ENCODE measurements around the gene MARCKS. TPM values are rescaled to one million over a fixed set of nuclear protein-coding genes. Genes with fewer than 3 reads are reported as not detected.

The MARCKS gene
- total RNA-seq, 1 donor from 2014 or later, result 163 TPM

GRCh38 chr6:113870917-113871316 is 13.8 kb downstream of the MARCKS start:
- no peak overlapping the region for H3K4me2 ChIP-seq
- no peaks in the 10 kb centered on the region for H3K4me1 Mint-ChIP-seq
- DNase-seq (ENCODE audit: low spot score), result no peak
- no peaks in the 10 kb centered on the region for H3K4me1 ChIP-seq
- peaks cover 3% of the 10 kb centered on the region for H3F3A ChIP-seq (ENCODE audit: low read depth)
- no peak overlapping the region for H2AFZ ChIP-seq (replicated peaks)
- no peaks in the 10 kb centered on the region for H4K20me1 ChIP-seq (ENCODE audit: low read depth)
- peaks cover 7% of the 10 kb centered on the region for H3K9me3 Mint-ChIP-seq
- no peak overlapping the region for H3K4me3 ChIP-seq
- no peaks in the 10 kb centered on the region for H3K27me3 ChIP-seq
- H3K27ac Mint-ChIP-seq, result no peak overlapping the region
- no peak overlapping the region for H3K27ac ChIP-seq
- no peak overlapping the region for H3K4me3 Mint-ChIP-seq
- no peaks in the 10 kb centered on the region for H3K9me3 ChIP-seq (ENCODE audit: low read depth)
- no peaks in the 10 kb centered on the region for H3K79me2 ChIP-seq (ENCODE audit: low read depth)
- H3K36me3 Mint-ChIP-seq, result peaks cover 4% of the 10 kb centered on the region
- no peak for TF ChIP-seq CTCF (IDR thresholded peaks at IDR 0.05)
- no peak for TF ChIP-seq EZH2phosphoT487 (IDR thresholded peaks at IDR 0.05)
- no peak for TF ChIP-seq EZH2 (IDR thresholded peaks at IDR 0.05)
- no peak overlapping the region for H3K9ac ChIP-seq
- H3K36me3 ChIP-seq, result no peaks in the 10 kb centered on the region
- H3K27me3 Mint-ChIP-seq (ENCODE audit: insufficient read depth, low read depth), result no peaks in the 10 kb centered on the region

- H3K4me3 ChIP-seq, result no peak overlapping the region
- peaks cover 4% of the 10 kb centered on the region for H3K36me3 Mint-ChIP-seq
- H3K27me3 Mint-ChIP-seq (ENCODE audit: insufficient read depth, low read depth), result no peaks in the 10 kb centered on the region
- H4K20me1 ChIP-seq (ENCODE audit: low read depth), result no peaks in the 10 kb centered on the region
- H3F3A ChIP-seq (ENCODE audit: low read depth), result no peaks in the 10 kb centered on the region
- H3K36me3 ChIP-seq, result no peaks in the 10 kb centered on the region
- no peak for TF ChIP-seq EZH2 (IDR thresholded peaks at IDR 0.05)
- no peak for TF ChIP-seq CTCF (IDR thresholded peaks at IDR 0.05)
- H3K4me2 ChIP-seq, result no peak overlapping the region
- H3K27me3 ChIP-seq, result no peaks in the 10 kb centered on the region
- no peak overlapping the region for H3K27ac ChIP-seq
- no peak overlapping the region for H3K4me3 Mint-ChIP-seq
- no peaks in the 10 kb centered on the region for H3K4me1 ChIP-seq
- H3K9me3 Mint-ChIP-seq, result peaks cover 7% of the 10 kb centered on the region
- H3K9ac ChIP-seq, result no peak overlapping the region
- no peaks in the 10 kb centered on the region for H3K79me2 ChIP-seq (ENCODE audit: low read depth)
- H3K4me1 Mint-ChIP-seq, result no peaks in the 10 kb centered on the region
- H2AFZ ChIP-seq (replicated peaks), result no peak overlapping the region
- H3K9me3 ChIP-seq (ENCODE audit: low read depth), result no peaks in the 10 kb centered on the region
- no peak for DNase-seq (ENCODE audit: low spot score)
- H3K27ac Mint-ChIP-seq, result no peak overlapping the region
Measured at GRCh38 chr6:113871975-113872374, 14.8 kb downstream of the MARCKS start.

- Histone ChIP-seq H4K20me1 (ENCODE audit: low read depth) (no peaks in the 10 kb centered on the region), H3K4me3 (no peak overlapping the region), H3K4me1 (no peaks in the 10 kb centered on the region), H3K27me3 (no peaks in the 10 kb centered on the region), H2AFZ (replicated peaks) (no peak overlapping the region), H3K79me2 (ENCODE audit: low read depth) (no peaks in the 10 kb centered on the region), H3K36me3 (no peaks in the 10 kb centered on the region), H3K9me3 (ENCODE audit: low read depth) (no peaks in the 10 kb centered on the region), H3K9ac (no peak overlapping the region), H3F3A (ENCODE audit: low read depth) (no peaks in the 10 kb centered on the region), H3K4me2 (no peak overlapping the region), H3K27ac (no peak overlapping the region)
- no peak for DNase-seq (ENCODE audit: low spot score)
- no peak for TF ChIP-seq EZH2 (IDR thresholded peaks at IDR 0.05)
- no peak for TF ChIP-seq CTCF (IDR thresholded peaks at IDR 0.05)
- no peak for TF ChIP-seq EZH2phosphoT487 (IDR thresholded peaks at IDR 0.05)
- no peak overlapping the region for H3K27ac Mint-ChIP-seq
- peaks cover 2% of the 10 kb centered on the region for H3K4me1 Mint-ChIP-seq
- peaks cover 7% of the 10 kb centered on the region for H3K9me3 Mint-ChIP-seq
- no peaks in the 10 kb centered on the region for H3K27me3 Mint-ChIP-seq (ENCODE audit: insufficient read depth, low read depth)
- peaks cover 4% of the 10 kb centered on the region for H3K36me3 Mint-ChIP-seq
- no peak overlapping the region for H3K4me3 Mint-ChIP-seq
Measured at GRCh38 chr6:113873043-113873667, 16.0 kb downstream of the MARCKS start.
